Osteoblast (primary cell): ENCODE data around the gene PCED1B. TPM values are rescaled to one million over a fixed set of nuclear protein-coding genes. Genes with fewer than 3 reads are reported as not detected.

Experiments
- DNase-seq: peaks from one replicate; pipeline ENCODE4 v3.0.0; 2011; ENCODE audit warnings: low spot score, mixed read lengths; ENCODE audit not compliant: insufficient read length; ENCODE audit errors: missing footprints
- H2AFZ ChIP-seq: 2 replicates; pipeline ENCODE4 v1.6.0; 2011; ENCODE audit warnings: mild to moderate bottlenecking, low read length
- H3K27ac ChIP-seq: 2 replicates; pipeline ENCODE4 v1.5.1; 2011; ENCODE audit warnings: mild to moderate bottlenecking, low read depth, low read length, moderate library complexity
- H3K27me3 ChIP-seq: 2 replicates; pipeline ENCODE4 v1.6.0; 2012; ENCODE audit warnings: mild to moderate bottlenecking, control low read depth, inconsistent platforms, low read length, moderate library complexity; ENCODE audit not compliant: insufficient read depth
- H3K36me3 ChIP-seq: 2 replicates; pipeline ENCODE4 v1.5.1; 2011; ENCODE audit warnings: mild to moderate bottlenecking, low read length, control low read depth, moderate library complexity; ENCODE audit not compliant: insufficient read depth
- H3K4me1 ChIP-seq: 2 replicates; pipeline ENCODE4 v1.5.1; 2011; ENCODE audit warnings: mild to moderate bottlenecking, low read length, control low read depth, moderate library complexity; ENCODE audit not compliant: insufficient read depth
- H3K4me2 ChIP-seq: 2 replicates; pipeline ENCODE4 v1.6.0; 2011; ENCODE audit warnings: mild to moderate bottlenecking, low read length; ENCODE audit not compliant: insufficient read depth
- H3K4me3 ChIP-seq: fragments of 200-600 bp; sonication (generic); 3 replicates; pipeline ENCODE4 v1.5.1; 2012; ENCODE audit warnings: mild to moderate bottlenecking, low read length, inconsistent platforms; ENCODE audit not compliant: insufficient read depth
- H3K79me2 ChIP-seq: 2 replicates; pipeline ENCODE4 v1.6.0; 2012; ENCODE audit warnings: mild to moderate bottlenecking, low read length, control low read depth, inconsistent platforms; ENCODE audit not compliant: insufficient read depth
- H3K9me3 ChIP-seq: 2 replicates; pipeline ENCODE4 v1.5.1; 2011; ENCODE audit warnings: low read depth, low read length, control low read depth
- H4K20me1 ChIP-seq: 2 replicates; pipeline ENCODE4 v1.6.0; 2012; ENCODE audit warnings: mild to moderate bottlenecking, low read length, control low read depth; ENCODE audit not compliant: insufficient read depth
- total RNA-seq: library from RNA; depleted of rRNA; stranded (reverse); fragments of >200 nt; gene quantifications from 2 replicates; pipeline ENCODE4 v1.2.3, GENCODE V29; 2012
- TF ChIP-seq, protein P1 (sequence below): IDR thresholded peaks from 2 replicates; pipeline ENCODE4 v1.5.1; 2011; ENCODE audit warnings: mild to moderate bottlenecking, low read depth, low read length, moderate library complexity; ENCODE audit errors: extremely low read depth

PCED1B gene
- total RNA-seq, 1 donor: 0.36 TPM

DNA sequence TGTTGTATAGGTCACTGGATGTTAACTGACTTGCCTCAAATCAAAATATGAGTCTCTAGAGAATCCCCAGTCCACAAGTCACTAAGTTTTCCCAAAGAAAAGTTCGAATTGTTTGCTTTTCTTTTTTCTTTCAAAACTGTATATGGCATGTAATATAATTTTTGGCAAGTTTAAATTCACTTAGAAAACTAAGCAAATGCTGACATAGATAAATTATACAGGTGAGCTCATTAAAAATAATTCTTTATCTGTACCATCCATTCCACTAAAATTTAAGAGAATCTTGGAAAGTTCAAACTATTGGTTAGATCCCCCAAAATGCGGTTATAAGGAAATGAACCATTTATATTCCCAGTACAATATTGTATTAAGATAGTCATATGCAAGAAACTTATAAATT lies 145.9 kb downstream of the PCED1B start:
- Histone ChIP-seq H2AFZ (no peak overlapping the region), H3K9me3 (no peaks in the 10 kb centered on the region), H3K27me3 (no peaks in the 10 kb centered on the region), H3K79me2 (no peaks in the 10 kb centered on the region), H3K27ac (no peak overlapping the region), H3K4me1 (peaks cover 4% of the 10 kb centered on the region), H4K20me1 (no peaks in the 10 kb centered on the region), H3K4me3 (no peak overlapping the region), H3K36me3 (no peaks in the 10 kb centered on the region), H3K4me2 (no peak overlapping the region)
- TF ChIP-seq, protein P1, sequence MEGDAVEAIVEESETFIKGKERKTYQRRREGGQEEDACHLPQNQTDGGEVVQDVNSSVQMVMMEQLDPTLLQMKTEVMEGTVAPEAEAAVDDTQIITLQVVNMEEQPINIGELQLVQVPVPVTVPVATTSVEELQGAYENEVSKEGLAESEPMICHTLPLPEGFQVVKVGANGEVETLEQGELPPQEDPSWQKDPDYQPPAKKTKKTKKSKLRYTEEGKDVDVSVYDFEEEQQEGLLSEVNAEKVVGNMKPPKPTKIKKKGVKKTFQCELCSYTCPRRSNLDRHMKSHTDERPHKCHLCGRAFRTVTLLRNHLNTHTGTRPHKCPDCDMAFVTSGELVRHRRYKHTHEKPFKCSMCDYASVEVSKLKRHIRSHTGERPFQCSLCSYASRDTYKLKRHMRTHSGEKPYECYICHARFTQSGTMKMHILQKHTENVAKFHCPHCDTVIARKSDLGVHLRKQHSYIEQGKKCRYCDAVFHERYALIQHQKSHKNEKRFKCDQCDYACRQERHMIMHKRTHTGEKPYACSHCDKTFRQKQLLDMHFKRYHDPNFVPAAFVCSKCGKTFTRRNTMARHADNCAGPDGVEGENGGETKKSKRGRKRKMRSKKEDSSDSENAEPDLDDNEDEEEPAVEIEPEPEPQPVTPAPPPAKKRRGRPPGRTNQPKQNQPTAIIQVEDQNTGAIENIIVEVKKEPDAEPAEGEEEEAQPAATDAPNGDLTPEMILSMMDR: no peak
- DNase-seq: no peak

DNA sequence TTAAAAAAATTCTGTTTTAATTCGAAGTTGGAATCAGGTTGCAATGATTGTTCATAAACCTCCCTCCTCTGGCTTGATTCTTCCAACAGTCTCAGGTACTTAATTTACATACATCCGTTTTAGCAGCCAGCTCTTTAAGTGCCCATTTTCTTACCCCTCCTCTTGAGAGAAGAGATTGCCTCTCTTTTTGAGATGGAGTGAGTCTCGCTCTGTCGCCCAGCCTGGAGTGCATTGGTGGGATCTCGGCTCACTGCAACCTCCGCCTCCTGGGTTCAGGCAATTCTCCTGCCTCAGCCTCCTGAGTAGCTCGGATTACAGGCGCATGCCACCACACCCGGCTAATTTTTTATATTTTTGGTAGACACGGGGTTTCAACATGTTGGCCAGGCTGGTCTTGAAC lies 146.8 kb downstream of the PCED1B start:
- no peak overlapping the region for H3K4me3 ChIP-seq
- H3K27ac ChIP-seq: no peak overlapping the region
- no peaks in the 10 kb centered on the region for H3K9me3 ChIP-seq
- H3K4me2 ChIP-seq: no peak overlapping the region
- H3K27me3 ChIP-seq: no peaks in the 10 kb centered on the region
- H3K79me2 ChIP-seq: no peaks in the 10 kb centered on the region
- no peak for DNase-seq
- TF ChIP-seq, protein P1: no peak
- H3K4me1 ChIP-seq: no peaks in the 10 kb centered on the region
- no peaks in the 10 kb centered on the region for H3K36me3 ChIP-seq
- H2AFZ ChIP-seq: no peak overlapping the region
- H4K20me1 ChIP-seq: no peaks in the 10 kb centered on the region

DNA sequence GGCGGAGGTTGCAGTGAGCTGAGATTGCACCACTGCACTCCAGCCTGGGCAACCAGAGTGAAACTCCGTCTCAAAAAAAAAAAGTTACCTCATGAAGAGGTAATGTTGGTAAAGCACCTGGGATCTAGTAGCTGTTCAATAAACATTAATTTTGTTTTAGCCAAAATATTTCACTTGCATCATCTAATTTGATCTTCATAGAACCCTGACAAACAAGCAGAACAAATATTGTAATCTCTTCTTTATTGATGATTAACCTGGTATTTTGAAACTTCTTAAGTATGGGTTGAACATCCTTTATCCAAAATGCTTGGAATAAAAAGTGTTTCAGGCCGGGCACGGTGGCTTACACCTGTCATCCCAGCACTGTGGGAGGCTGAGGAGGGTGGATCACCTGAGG lies 149.4 kb downstream of the PCED1B start:
- no peak overlapping the region for H3K4me3 ChIP-seq
- no peak overlapping the region for H3K4me2 ChIP-seq
- no peaks in the 10 kb centered on the region for H3K36me3 ChIP-seq
- no peaks in the 10 kb centered on the region for H3K79me2 ChIP-seq
- no peak for DNase-seq
- no peaks in the 10 kb centered on the region for H3K9me3 ChIP-seq
- no peaks in the 10 kb centered on the region for H3K4me1 ChIP-seq
- TF ChIP-seq, protein P1: no peak
- no peaks in the 10 kb centered on the region for H3K27me3 ChIP-seq
- no peak overlapping the region for H3K27ac ChIP-seq
- no peak overlapping the region for H2AFZ ChIP-seq
- H4K20me1 ChIP-seq: no peaks in the 10 kb centered on the region

DNA sequence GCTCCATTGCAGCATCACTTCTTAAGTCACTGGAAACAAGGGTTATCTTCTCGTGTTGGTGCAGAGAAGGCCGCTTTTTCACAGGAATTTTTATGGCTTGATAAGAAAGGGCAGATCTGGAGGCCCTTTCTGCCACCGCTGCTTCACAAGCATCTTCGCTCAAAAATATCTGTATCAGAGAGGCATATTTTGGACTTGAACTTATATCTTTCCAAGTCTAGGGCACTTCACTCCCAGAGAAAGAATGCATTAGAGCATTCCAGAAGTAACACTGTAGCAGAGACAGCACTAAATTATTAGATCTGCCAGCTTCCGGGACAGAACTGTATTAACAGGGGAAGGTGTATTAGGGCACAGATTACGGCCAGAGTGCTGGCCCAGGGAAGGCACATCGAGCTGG lies 152.0 kb downstream of the PCED1B start:
- no peak overlapping the region for H2AFZ ChIP-seq
- H4K20me1 ChIP-seq: no peaks in the 10 kb centered on the region
- TF ChIP-seq, protein P1: no peak
- H3K27me3 ChIP-seq: no peaks in the 10 kb centered on the region
- peak; percentile 59 for DNase-seq
- H3K36me3 ChIP-seq: no peaks in the 10 kb centered on the region
- no peak overlapping the region for H3K27ac ChIP-seq
- no peak overlapping the region for H3K4me3 ChIP-seq
- no peaks in the 10 kb centered on the region for H3K9me3 ChIP-seq
- no peaks in the 10 kb centered on the region for H3K79me2 ChIP-seq
- H3K4me2 ChIP-seq: no peak overlapping the region
- H3K4me1 ChIP-seq: peaks cover 6% of the 10 kb centered on the region
